Measurements from ENCODE around the gene FXN.

Gene FXN

DNA sequence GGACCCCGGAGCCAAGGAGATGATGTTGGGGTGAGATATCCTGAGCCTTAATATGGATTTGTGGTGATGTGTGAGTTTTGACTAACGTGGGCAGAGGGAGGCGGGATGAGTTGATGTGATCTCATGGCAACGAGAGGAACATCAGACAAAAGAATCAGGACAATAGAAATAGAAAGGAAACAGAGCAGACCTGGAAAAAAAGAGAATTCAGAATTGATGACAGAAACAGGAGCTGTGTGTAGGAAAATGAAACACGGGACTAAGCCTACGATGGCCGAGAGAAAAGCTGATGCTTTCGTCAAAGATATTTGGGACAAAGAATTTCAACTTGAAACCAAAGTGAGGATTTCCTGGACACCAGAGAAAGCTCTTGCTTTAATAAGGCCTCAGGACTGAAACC, 32.5 kb upstream of the FXN start:
- Histone ChIP-seq H3K36me3 (ENCODE audit: control insufficient read depth, insufficient read depth, low read length) (no peaks in the 10 kb centered on the region), H3K4me3 (ENCODE audit: extremely low read depth, insufficient read depth, low read length, poor library complexity, severe bottlenecking) (no peak overlapping the region), H3K27ac (ENCODE audit: low read depth, low read length, severe bottlenecking) (no peak overlapping the region), H3K9me3 (ENCODE audit: control insufficient read depth, low read length) (no peaks in the 10 kb centered on the region), H3K4me1 (ENCODE audit: control insufficient read depth, insufficient read depth, low read length, poor library complexity, severe bottlenecking) (no peaks in the 10 kb centered on the region)
- 73 to 83% methylated on average over 8 of the region's 8 CpGs for WGBS, 2 experiments (ENCODE audit: insufficient coverage in 2 of 2)

DNA sequence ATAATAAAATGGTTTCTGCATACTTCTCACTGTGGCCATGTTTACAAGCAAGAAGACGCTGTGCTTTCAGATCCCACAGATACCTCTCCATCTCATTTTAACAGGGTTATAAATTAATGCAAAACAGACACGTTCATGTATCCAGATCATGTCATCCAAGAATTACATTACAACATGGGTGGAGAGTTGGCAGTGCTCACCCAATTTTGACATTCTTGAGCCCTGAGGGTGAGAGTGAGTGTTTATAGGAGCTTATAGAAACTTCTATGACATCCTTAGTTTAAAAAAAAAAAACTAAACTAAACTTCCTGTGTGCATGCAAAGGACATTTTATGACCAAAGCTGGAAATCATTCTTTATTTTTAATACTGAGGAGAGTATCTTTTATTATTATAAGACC, 30.7 kb upstream of the FXN start:
- Histone ChIP-seq H3K27ac (ENCODE audit: low read depth, low read length, severe bottlenecking) (no peak overlapping the region), H3K4me3 (ENCODE audit: extremely low read depth, insufficient read depth, low read length, poor library complexity, severe bottlenecking) (no peak overlapping the region), H3K36me3 (ENCODE audit: control insufficient read depth, insufficient read depth, low read length) (no peaks in the 10 kb centered on the region), H3K9me3 (ENCODE audit: control insufficient read depth, low read length) (no peaks in the 10 kb centered on the region), H3K4me1 (ENCODE audit: control insufficient read depth, insufficient read depth, low read length, poor library complexity, severe bottlenecking) (no peaks in the 10 kb centered on the region)
- no CpG with 5 or more reads among the region's 2 CpGs for WGBS, 2 experiments (ENCODE audit: insufficient coverage in 2 of 2)

DNA sequence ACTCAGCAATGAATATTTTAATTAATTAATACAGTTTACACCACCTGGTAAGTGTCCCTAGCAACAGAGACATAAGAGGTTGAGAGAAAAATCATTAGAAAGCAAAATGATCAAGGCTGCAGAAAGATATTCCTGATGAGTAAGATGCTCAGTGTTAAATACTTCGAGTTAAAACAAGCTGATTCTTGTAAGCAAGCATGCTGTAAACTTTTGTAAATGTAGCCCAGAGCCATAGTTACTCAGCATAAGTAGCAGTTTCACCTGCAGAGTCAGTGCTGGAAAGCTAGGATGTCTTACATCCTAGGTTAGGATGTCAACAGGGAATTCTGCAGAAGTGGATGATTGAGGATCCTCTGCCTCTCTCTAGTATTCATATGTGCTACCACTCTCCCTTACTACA, 25.8 kb upstream of the FXN start:
- Histone ChIP-seq H3K27ac (ENCODE audit: low read depth, low read length, severe bottlenecking) (no peak overlapping the region), H3K4me1 (ENCODE audit: control insufficient read depth, insufficient read depth, low read length, poor library complexity, severe bottlenecking) (no peaks in the 10 kb centered on the region), H3K36me3 (ENCODE audit: control insufficient read depth, insufficient read depth, low read length) (no peaks in the 10 kb centered on the region), H3K4me3 (ENCODE audit: extremely low read depth, insufficient read depth, low read length, poor library complexity, severe bottlenecking) (no peak overlapping the region), H3K9me3 (ENCODE audit: control insufficient read depth, low read length) (no peaks in the 10 kb centered on the region)
- 71 to 80% methylated on average over 1 of the region's 1 CpG for WGBS, 2 experiments (ENCODE audit: insufficient coverage in 2 of 2)

DNA sequence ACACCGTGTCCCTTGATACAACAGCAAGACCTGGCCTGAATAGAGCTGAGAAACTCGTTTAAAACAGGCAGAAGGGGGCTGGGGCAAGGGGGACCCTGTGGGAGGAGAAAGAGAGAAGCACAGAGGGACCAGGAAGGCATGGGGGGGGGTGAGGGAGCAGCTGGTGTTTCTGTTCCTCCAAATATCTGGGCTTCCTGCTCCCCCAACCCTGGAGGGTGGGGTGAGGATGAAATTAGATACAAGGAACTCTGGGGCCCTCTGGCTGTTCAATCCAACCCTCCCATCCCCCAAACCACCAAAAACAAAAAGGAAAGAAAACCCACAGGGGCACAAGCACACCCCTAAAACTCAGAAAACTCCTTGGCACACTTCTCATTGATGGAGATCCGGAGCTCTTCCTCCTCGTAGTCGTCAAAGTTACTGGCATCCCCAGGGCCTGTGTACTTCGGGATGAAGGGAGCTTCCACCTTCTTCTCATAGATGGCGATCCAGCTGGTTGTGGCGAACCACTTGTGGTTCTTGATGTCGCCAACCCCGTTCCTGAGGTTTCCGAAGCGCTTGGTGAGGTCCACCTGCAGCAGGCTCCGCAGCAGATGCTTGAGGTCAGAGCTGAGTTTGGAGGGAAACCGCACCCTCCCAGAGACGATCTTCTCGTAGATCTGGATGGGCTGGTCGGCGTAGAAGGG, 22.7 kb upstream of the FXN start:
- Histone ChIP-seq H3K36me3 (ENCODE audit: control insufficient read depth, insufficient read depth, low read length) (no peaks in the 10 kb centered on the region), H3K4me1 (ENCODE audit: control insufficient read depth, insufficient read depth, low read length, poor library complexity, severe bottlenecking) (no peaks in the 10 kb centered on the region), H3K4me3 (ENCODE audit: extremely low read depth, insufficient read depth, low read length, poor library complexity, severe bottlenecking) (no peak overlapping the region), H3K9me3 (ENCODE audit: control insufficient read depth, low read length) (no peaks in the 10 kb centered on the region), H3K27ac (ENCODE audit: low read depth, low read length, severe bottlenecking) (no peak overlapping the region)
- WGBS, 2 experiments (ENCODE audit: insufficient coverage in 2 of 2): 91 to 93% methylated on average over 16 to 17 of the region's 18 CpGs

DNA sequence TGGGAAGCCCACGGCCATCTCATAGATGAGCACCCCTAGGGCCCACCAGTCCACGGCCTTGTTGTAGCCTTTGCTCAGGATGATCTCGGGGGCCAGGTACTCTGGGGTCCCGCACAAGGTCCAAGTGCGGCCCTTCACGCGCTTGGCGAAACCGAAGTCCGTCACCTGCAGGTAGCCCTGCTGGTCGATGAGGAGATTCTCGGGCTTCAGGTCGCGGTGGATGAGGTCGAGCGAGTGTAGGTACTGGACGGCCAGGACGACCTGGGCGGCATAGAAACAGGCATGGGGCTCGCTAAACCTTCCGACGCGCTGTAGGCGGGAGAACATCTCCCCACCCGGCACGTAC, 22.2 kb upstream of the FXN start:
- Histone ChIP-seq H3K36me3 (ENCODE audit: control insufficient read depth, insufficient read depth, low read length) (no peaks in the 10 kb centered on the region), H3K4me3 (ENCODE audit: extremely low read depth, insufficient read depth, low read length, poor library complexity, severe bottlenecking) (no peak overlapping the region), H3K4me1 (ENCODE audit: control insufficient read depth, insufficient read depth, low read length, poor library complexity, severe bottlenecking) (no peaks in the 10 kb centered on the region), H3K9me3 (ENCODE audit: control insufficient read depth, low read length) (no peaks in the 10 kb centered on the region), H3K27ac (ENCODE audit: low read depth, low read length, severe bottlenecking) (no peak overlapping the region)
- WGBS, 2 experiments (ENCODE audit: insufficient coverage in 2 of 2): 93 to 97% methylated on average over 26 of the region's 26 CpGs

DNA sequence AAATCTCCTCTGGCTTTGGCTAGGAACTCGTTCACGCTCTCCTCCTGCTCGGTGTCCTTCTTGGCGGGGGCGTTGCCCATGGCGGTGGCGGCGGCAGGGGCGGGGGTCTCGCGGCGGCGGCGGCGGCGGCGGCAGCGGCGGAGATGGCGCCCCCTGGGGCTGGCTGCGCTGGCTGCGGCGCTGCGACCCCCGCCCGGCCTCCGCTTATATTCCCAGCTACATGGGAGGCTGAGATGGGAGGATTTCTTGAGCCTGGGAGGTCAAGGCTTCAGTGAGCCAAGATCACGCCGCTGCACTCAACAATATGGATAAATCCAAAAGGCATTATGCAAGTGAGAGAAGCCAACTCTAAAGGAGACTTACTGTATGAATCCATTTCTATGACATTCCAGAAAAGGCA, 21.5 kb upstream of the FXN start, which contains the start of gene PRKACG:
Gene PRKACG, minus strand, starts transcription at position 101 of the 400 bp plus-strand sequence. Its CDS starts 21 bp downstream, at position 80.
- WGBS, 2 experiments (ENCODE audit: insufficient coverage in 2 of 2): 94 to 98% methylated on average over 14 to 16 of the region's 29 CpGs
- H3K36me3 ChIP-seq (ENCODE audit: control insufficient read depth, insufficient read depth, low read length): no peaks in the 10 kb centered on the region
- H3K9me3 ChIP-seq (ENCODE audit: control insufficient read depth, low read length): no peaks in the 10 kb centered on the region
- no peaks in the 10 kb centered on the region for H3K4me1 ChIP-seq (ENCODE audit: control insufficient read depth, insufficient read depth, low read length, poor library complexity, severe bottlenecking)
- H3K27ac ChIP-seq (ENCODE audit: low read depth, low read length, severe bottlenecking): no peak within 1 kb of the TSS
- no peak within 1 kb of the TSS for H3K4me3 ChIP-seq (ENCODE audit: extremely low read depth, insufficient read depth, low read length, poor library complexity, severe bottlenecking)

DNA sequence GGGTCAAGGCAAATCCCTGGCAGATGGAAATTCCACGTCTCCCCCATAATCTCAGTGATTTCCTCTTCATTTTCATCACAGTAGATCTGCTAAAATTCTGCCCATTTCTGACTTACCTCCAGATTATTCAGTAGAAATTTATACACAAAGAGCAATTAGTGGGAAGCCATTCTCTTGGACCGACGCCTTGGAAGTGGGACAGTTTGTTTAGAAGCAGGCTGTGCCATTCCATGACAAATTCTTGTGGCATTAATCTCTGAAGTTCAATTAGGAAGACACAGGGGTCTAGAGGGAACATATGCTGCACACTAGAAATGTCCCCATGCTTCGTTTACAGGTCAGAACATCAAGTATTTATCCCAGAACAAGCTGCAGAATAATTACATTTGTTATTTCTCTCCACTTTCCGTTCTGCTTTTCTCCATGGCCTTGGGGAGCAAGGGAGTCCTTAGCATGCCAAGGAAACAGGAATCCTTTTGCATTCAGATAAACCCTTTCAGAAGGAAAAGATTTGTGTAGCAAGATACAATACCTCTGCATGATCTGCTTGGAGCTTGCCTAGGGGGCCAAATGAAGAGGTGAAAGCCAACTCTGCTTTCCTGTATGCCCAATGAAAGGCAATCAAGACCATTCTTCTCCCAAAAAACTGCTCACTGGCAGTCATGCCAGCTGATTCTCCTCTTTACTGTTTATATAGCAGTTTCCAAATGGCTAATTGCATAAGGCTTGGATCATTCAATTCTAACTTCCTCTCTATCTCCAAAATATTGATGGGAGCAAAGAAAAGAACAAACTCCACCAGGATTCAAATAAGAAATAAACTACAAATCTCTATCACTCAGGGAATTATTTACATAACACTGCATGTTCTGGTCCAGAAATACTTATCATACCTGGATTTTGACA, 19.1 kb upstream of the FXN start:
- no peak overlapping the region for H3K27ac ChIP-seq (ENCODE audit: low read depth, low read length, severe bottlenecking)
- 67 to 75% methylated on average over 2 to 3 of the region's 5 CpGs for WGBS, 2 experiments (ENCODE audit: insufficient coverage in 2 of 2)

DNA sequence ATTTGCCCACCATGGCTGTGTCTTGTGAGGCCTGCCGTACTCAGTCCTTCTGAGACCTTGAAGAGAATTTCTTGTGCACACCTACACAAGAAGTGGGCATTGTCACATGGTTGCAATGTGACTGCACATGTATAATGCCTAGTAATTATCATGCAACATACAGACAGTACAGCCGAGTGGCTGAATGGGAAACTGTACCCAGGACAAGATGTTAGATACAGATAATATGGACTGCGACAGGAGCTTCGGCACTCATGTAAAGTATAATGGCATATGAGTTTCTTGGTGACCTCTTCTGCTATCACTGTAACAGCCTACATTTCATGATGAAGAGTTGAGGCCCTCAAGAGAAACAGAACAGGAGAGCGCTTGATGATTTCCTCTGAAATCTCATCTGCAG, 16.8 kb upstream of the FXN start:
- H3K9me3 ChIP-seq (ENCODE audit: control insufficient read depth, low read length): no peaks in the 10 kb centered on the region
- H3K4me1 ChIP-seq (ENCODE audit: control insufficient read depth, insufficient read depth, low read length, poor library complexity, severe bottlenecking): no peaks in the 10 kb centered on the region
- no peaks in the 10 kb centered on the region for H3K36me3 ChIP-seq (ENCODE audit: control insufficient read depth, insufficient read depth, low read length)
- WGBS, 2 experiments (ENCODE audit: insufficient coverage in 2 of 2): 70 to 94% methylated on average over 2 to 4 of the region's 5 CpGs
- H3K27ac ChIP-seq (ENCODE audit: low read depth, low read length, severe bottlenecking): no peak overlapping the region
- no peak overlapping the region for H3K4me3 ChIP-seq (ENCODE audit: extremely low read depth, insufficient read depth, low read length, poor library complexity, severe bottlenecking)

More for the DNA sequence above, 19.1 kb upstream of the FXN start:
- no peaks in the 10 kb centered on the region for H3K4me1 ChIP-seq (ENCODE audit: control insufficient read depth, insufficient read depth, low read length, poor library complexity, severe bottlenecking)
- no peak overlapping the region for H3K4me3 ChIP-seq (ENCODE audit: extremely low read depth, insufficient read depth, low read length, poor library complexity, severe bottlenecking)
- no peaks in the 10 kb centered on the region for H3K9me3 ChIP-seq (ENCODE audit: control insufficient read depth, low read length)
- no peaks in the 10 kb centered on the region for H3K36me3 ChIP-seq (ENCODE audit: control insufficient read depth, insufficient read depth, low read length)

DNA sequence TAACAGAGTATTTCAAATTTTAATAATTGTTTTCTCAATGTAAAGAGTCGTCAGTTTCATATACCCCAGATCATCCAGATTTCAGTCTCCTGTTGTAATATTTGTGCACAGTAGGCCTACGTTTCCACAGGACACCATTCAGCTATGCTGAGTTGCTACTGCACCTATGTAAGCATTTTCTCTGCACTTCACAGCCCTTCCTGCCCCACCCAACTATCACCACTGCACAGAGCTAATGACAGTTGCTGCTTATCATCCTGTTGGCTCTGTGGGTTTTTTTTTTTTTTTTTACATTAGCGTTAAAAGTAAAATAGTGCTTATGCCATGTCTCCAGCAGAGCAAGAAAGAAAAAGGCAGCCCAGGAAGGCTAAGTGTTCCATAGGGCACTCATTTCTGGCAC, 15.7 kb upstream of the FXN start:
- Histone ChIP-seq H3K4me3 (ENCODE audit: extremely low read depth, insufficient read depth, low read length, poor library complexity, severe bottlenecking) (no peak overlapping the region), H3K36me3 (ENCODE audit: control insufficient read depth, insufficient read depth, low read length) (no peaks in the 10 kb centered on the region), H3K27ac (ENCODE audit: low read depth, low read length, severe bottlenecking) (no peak overlapping the region), H3K4me1 (ENCODE audit: control insufficient read depth, insufficient read depth, low read length, poor library complexity, severe bottlenecking) (no peaks in the 10 kb centered on the region), H3K9me3 (ENCODE audit: control insufficient read depth, low read length) (no peaks in the 10 kb centered on the region)
- 63 to 79% methylated on average over 1 to 2 of the region's 3 CpGs for WGBS, 2 experiments (ENCODE audit: insufficient coverage in 2 of 2)

DNA sequence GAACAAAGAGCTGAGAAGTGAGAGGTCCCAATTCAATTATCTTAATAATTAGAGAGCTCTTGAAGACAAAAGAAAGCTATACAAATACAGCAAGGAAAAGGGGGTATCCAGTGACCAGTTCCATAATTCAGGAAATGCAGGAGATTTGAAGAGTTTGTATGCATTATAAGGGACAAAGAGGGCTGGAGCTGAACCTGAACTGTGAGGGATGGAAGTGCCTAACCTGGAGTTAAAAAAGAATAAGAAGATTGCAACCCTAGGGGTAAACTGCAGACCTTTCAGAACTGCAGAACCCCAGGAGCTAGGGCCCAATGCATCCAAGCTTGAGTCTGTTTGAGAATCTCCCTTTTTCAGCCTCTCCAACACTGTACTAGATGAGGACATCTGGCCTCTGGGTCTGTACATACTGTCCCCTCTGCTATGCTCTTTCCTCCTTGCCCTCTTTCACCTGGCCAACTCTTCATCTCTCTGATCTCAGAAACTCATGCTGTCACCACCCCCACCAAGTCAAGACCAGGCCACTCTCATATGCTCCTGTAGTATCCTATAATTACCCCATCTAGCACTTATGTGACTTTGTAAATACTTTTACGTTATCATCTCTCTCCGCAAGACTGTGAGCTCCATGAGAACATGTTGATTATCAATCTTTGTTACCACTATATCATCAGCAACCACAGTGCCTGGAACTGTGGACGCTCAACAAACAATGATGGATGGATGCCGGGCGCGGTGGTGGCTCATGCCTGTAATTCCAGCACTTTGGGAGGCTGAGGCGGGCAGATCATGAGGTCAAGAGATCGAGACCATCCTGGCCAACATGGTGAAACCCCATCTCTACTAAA, 15.0 kb upstream of the FXN start:
- no peaks in the 10 kb centered on the region for H3K4me1 ChIP-seq (ENCODE audit: control insufficient read depth, insufficient read depth, low read length, poor library complexity, severe bottlenecking)
- 83 to 94% methylated on average over 2 to 6 of the region's 8 CpGs for WGBS, 2 experiments (ENCODE audit: insufficient coverage in 2 of 2)
- no peak overlapping the region for H3K27ac ChIP-seq (ENCODE audit: low read depth, low read length, severe bottlenecking)
- no peak overlapping the region for H3K4me3 ChIP-seq (ENCODE audit: extremely low read depth, insufficient read depth, low read length, poor library complexity, severe bottlenecking)
- H3K9me3 ChIP-seq (ENCODE audit: control insufficient read depth, low read length): no peaks in the 10 kb centered on the region
- H3K36me3 ChIP-seq (ENCODE audit: control insufficient read depth, insufficient read depth, low read length): no peaks in the 10 kb centered on the region
